ENCODE measurements around the gene TUBGCP6.
"Not testable (repeated sequence)": the region's sequence is repeated elsewhere in the genome, so short reads cannot be mapped to it uniquely, and the experiment has no call there.

The TUBGCP6 gene

DNA sequence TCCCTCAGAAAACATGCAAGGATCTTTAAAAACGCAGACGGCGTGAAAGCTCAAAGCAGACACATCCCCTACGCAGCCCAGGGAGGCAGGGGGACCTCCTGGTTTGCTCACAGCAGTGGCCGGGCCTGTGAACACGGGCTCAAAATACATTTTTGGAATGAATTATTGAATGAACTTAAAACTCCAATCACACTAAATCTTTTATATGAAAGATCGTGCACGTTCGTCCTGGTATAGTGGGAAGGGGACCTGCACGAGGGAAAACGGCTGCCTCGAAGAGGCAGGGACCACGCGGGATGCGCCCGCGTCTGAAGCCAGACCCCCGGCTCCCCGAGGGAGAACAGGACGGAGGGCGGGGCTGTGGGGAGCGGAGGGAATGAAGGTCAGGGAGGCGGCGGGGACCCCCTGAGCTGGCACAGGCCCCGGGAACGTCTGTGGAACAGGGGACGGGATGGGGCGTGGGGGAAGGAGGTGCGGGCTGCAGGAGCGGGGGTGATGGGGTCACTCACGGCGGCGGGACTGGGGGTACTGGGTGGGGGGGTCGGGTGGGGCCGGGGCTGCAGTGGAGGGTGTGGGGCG is 75.6 kb downstream of the TUBGCP6 start:
- H3K4me3 ChIP-seq (ENCODE audit: low read depth, low read length), result no peak overlapping the region
- TF ChIP-seq, protein P1, sequence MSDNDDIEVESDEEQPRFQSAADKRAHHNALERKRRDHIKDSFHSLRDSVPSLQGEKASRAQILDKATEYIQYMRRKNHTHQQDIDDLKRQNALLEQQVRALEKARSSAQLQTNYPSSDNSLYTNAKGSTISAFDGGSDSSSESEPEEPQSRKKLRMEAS (IDR thresholded peaks at IDR 0.05; ENCODE audit: low read depth, low read length), result no peak
- TF ChIP-seq MYC (IDR thresholded peaks at IDR 0.05; ENCODE audit: low read depth, low read length), result no peak
- no peak for TF ChIP-seq POLR2A (IDR thresholded peaks at IDR 0.05; ENCODE audit: extremely low read depth, insufficient read length)
- TF ChIP-seq CTCF (IDR thresholded peaks at IDR 0.05; ENCODE audit: low read depth, low read length), result no peak
- DNase-seq (ENCODE audit: low read depth), result no peak

GRCh38 chr22:50168490-50169180 is 76.2 kb downstream of the TUBGCP6 start:
- not testable (repeated sequence) for DNase-seq (ENCODE audit: low read depth); H3K4me3 ChIP-seq (ENCODE audit: low read depth, low read length)

GRCh38 chr22:50167689-50168489 is 76.9 kb downstream of the TUBGCP6 start:
- H3K4me3 ChIP-seq (ENCODE audit: low read depth, low read length), result no peak overlapping the region
- no peak for DNase-seq (ENCODE audit: low read depth)
- TF ChIP-seq, protein P1 (IDR thresholded peaks at IDR 0.05; ENCODE audit: low read depth, low read length), result no peak
- no peak for TF ChIP-seq CTCF (IDR thresholded peaks at IDR 0.05; ENCODE audit: low read depth, low read length)
- TF ChIP-seq MYC (IDR thresholded peaks at IDR 0.05; ENCODE audit: low read depth, low read length), result no peak
- TF ChIP-seq POLR2A (IDR thresholded peaks at IDR 0.05; ENCODE audit: extremely low read depth, insufficient read length), result no peak
